ENCODE results near the gene AICDA. TPM values are rescaled to one million over a fixed set of nuclear protein-coding genes. Genes with fewer than 3 reads are reported as not detected.

The AICDA gene
- total RNA-seq, 4 donors from 2014 or later = 0.41 TPM; not detected in 3

- no peaks in the 10 kb centered on the region for H3K36me3 ChIP-seq
- TF ChIP-seq POLR2A (IDR thresholded peaks at IDR 0.05) = no peak
- TF ChIP-seq CTCF (IDR thresholded peaks at IDR 0.05) = no peak
- no peaks in the 10 kb centered on the region for H3K4me1 ChIP-seq
- no peaks in the 10 kb centered on the region for H3K9me3 ChIP-seq
- H3K27ac ChIP-seq = no peak overlapping the region
- intact Hi-C loops (cut with DNase I; ENCODE audit: low total_unique reads) = no loop called here
- DNase-seq = no peak
- H3K27me3 ChIP-seq = no peaks in the 10 kb centered on the region
- no peak overlapping the region for H3K4me3 ChIP-seq
Measured at GRCh38 chr12:8556531-8557097, 56.0 kb downstream of the AICDA start.

GRCh38 chr12:8554451-8555195, 58.0 kb downstream of the AICDA start:
- no peak for DNase-seq
- no peak overlapping the region for H3K4me3 ChIP-seq
- TF ChIP-seq CTCF (IDR thresholded peaks at IDR 0.05) (no peak), POLR2A (IDR thresholded peaks at IDR 0.05) (no peak)
- H3K4me1 ChIP-seq = no peaks in the 10 kb centered on the region
- H3K36me3 ChIP-seq = no peaks in the 10 kb centered on the region
- no peaks in the 10 kb centered on the region for H3K9me3 ChIP-seq
- H3K27me3 ChIP-seq = no peaks in the 10 kb centered on the region
- intact Hi-C loops (cut with DNase I; ENCODE audit: low total_unique reads) = no loop called here
- no peak overlapping the region for H3K27ac ChIP-seq

GRCh38 chr12:8553088-8553627, 59.5 kb downstream of the AICDA start:
- no peaks in the 10 kb centered on the region for H3K27me3 ChIP-seq
- intact Hi-C loops (cut with DNase I; ENCODE audit: low total_unique reads) = no loop called here
- DNase-seq = no peak
- no peaks in the 10 kb centered on the region for H3K4me1 ChIP-seq
- H3K4me3 ChIP-seq = no peak overlapping the region
- no peak for TF ChIP-seq POLR2A (IDR thresholded peaks at IDR 0.05)
- no peak for TF ChIP-seq CTCF (IDR thresholded peaks at IDR 0.05)
- no peaks in the 10 kb centered on the region for H3K36me3 ChIP-seq
- H3K9me3 ChIP-seq = no peaks in the 10 kb centered on the region
- no peak overlapping the region for H3K27ac ChIP-seq

Small RNAs within 50 kb of the gene (small RNA-seq; reads per million reads assigned to genes)
- gene RF00019 = not detected
- gene RF00564 = not detected

Other genes with a start within 250 kb of the AICDA start
- gene CLEC6A, start 156.9 kb downstream of the AICDA start, total RNA-seq = not detected
- gene CLEC4D, start 99.4 kb downstream of the AICDA start, total RNA-seq = under 1 TPM in 1 of 4 donors, not detected in 3; 0.30 TPM
- gene CLEC4E, start 72.0 kb downstream of the AICDA start, total RNA-seq = 10 to 100 TPM in 1 of 4 donors, not detected in 3; 11.2 TPM
- gene MFAP5, start 50.0 kb upstream of the AICDA start, total RNA-seq = 100 to 1,000 TPM in 3 of 4 donors, 10 to 100 TPM in 1; 36.8 to 259 (median 151) TPM
- gene RIMKLB, start 85.1 kb upstream of the AICDA start, total RNA-seq = 100 to 1,000 TPM in 2 of 4 donors, 10 to 100 TPM in 2; 25.6 to 155 (median 93.4) TPM
- 1 to 10 TPM in 2 of 4 donors, not detected in 2; 1.0 to 1.5 TPM for gene A2ML1, start 209.8 kb upstream of the AICDA start, total RNA-seq